DMS 273 treated with DMSO at 0.1 percent for 48 hours (cell line): ENCODE results near the gene ESPN.
"Not testable (repeated sequence)": the region's sequence is repeated elsewhere in the genome, so short reads cannot be mapped to it uniquely, and the experiment has no call there.

Source experiments
- DNase-seq: peaks from one replicate; lab custom pipeline; 2025; lab: John Stamatoyannopoulos, UW

Gene ESPN, protein sequence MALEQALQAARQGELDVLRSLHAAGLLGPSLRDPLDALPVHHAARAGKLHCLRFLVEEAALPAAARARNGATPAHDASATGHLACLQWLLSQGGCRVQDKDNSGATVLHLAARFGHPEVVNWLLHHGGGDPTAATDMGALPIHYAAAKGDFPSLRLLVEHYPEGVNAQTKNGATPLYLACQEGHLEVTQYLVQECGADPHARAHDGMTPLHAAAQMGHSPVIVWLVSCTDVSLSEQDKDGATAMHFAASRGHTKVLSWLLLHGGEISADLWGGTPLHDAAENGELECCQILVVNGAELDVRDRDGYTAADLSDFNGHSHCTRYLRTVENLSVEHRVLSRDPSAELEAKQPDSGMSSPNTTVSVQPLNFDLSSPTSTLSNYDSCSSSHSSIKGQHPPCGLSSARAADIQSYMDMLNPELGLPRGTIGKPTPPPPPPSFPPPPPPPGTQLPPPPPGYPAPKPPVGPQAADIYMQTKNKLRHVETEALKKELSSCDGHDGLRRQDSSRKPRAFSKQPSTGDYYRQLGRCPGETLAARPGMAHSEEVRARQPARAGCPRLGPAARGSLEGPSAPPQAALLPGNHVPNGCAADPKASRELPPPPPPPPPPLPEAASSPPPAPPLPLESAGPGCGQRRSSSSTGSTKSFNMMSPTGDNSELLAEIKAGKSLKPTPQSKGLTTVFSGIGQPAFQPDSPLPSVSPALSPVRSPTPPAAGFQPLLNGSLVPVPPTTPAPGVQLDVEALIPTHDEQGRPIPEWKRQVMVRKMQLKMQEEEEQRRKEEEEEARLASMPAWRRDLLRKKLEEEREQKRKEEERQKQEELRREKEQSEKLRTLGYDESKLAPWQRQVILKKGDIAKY

DNA sequence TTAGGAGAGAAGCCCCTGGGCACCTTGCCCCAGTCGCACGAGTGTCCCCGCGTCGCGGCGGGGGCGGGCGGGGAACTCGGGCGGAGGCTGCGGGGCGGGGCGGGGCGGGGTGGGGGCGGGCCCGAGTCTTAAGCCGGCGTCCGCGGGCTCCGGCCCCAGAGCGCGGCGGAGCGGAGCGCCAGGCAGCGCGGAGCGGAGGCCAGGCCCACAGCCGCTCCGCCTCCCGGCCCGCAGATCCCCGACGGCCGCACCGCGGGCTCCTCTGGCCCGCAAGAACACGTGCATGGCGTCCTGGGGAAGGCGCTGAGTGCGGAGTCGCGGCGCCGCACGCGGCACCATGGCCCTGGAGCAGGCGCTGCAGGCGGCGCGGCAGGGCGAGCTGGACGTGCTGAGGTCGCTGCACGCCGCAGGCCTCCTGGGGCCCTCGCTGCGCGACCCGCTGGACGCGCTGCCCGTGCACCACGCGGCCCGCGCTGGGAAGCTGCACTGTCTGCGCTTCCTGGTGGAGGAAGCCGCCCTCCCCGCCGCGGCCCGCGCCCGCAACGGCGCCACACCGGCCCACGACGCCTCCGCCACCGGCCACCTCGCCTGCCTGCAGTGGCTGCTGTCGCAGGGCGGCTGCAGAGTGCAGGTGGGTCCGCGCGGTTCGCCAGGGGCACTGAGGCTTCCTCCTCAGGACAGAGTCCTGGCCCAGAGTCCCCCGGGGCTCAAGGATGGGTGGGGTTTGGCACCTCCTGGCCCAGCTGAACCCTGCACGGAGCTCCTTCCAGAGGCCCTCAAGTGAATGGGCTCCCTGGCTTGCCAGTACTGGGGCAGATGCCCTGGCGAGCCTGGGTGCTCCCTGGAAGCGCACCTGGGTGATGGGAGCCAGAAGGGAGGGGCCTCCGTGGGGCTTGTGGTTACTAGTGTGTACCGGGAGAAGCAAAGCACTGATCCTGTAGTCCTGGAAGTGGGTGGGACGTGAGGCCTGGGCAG, at the start of gene ESPN:
ESPN (plus strand) TSS at position 158 of the 975 bp plus-strand sequence; CDS start at position 338, 180 bp downstream.
- no peak for DNase-seq

DNA sequence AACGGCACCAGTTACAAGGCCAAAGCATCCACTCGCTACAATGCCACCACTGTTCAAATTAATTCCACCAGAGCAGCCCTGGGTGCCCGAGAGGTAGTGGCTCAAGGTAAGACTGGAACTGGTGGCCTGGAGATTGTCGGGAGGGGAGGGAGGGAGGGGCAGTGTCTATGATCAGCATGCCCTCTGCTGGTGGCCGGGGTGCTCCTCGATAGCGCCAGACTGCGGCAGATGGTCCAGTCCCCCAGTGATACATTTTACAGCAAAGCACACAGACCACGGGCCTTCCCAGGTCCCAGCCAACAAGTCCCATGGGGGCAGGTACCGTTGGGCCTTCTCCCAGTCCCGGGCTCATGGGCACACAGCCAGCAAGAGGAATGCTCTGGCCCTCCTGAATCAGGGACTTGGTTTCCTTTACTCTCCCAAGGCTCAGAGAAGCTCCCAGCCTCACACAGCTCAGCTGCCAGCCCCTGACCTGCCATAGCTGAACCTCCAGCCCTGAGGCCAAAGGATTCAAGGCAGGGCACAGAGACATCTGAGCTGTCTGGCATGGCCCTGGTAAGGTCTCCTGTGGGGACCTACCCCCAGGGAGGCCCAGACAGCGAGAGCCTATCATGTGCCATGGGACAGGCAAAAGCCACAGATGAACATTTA, 46.4 kb upstream of the ESPN start:
- DNase-seq: peak; percentile 78

DNA sequence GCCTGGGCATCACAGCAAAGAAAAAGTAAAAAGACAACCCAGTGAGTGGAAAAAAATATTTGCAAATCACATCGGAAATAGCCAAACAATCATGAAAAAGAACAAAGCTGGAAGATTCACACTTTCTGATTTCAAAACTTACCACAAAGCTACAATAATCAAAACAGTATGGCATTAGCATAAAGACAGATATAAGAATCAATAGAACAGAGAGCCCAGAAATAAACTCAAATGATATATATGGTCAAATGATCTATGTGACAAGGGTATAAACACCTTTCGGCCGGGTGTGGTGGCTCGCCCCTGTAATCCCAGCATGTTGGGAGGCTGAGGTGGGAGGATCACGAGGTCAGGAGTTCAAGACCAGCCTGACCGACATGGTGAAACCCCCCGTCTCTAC, 44.5 kb upstream of the ESPN start:
- DNase-seq: no peak

DNA sequence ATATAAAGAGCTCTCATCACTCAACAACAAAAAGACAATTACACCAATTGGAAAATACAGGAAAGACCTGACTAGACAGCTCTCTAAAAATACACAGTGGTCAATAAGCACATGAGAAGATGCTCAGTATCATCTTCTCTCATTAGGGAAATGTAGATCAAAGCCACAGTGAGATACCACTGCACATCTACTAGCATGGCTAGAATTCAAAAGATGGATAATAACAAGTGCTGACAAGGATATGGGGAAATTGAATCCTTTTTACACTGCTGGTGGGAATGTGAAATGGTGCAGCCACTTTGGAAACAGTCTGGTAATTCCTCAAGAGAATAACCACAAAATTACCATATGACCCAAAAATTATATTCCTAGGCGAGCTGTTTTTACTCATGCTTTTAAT, 40.4 kb upstream of the ESPN start:
- DNase-seq: no peak

DNA sequence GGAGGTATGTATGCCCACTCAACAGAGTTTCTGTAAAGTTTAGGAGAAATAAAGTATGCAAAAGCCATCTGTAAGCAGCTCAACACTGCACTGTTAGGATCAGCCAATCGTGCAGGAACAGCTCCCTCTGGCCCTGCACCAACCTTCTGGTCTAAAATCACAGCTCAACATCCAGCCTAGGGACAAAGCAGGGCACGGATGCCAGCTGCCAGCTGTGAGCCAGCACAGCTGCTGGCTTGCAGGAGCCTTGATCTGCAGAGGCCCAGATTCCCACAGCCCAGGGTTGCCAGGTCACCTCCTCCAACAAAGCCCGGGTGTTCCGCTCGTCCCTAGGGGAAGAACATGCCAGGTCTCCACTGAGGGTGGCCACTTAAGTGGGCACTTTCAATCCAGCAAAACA, 39.6 kb upstream of the ESPN start:
- peak; percentile 67 for DNase-seq

DNA sequence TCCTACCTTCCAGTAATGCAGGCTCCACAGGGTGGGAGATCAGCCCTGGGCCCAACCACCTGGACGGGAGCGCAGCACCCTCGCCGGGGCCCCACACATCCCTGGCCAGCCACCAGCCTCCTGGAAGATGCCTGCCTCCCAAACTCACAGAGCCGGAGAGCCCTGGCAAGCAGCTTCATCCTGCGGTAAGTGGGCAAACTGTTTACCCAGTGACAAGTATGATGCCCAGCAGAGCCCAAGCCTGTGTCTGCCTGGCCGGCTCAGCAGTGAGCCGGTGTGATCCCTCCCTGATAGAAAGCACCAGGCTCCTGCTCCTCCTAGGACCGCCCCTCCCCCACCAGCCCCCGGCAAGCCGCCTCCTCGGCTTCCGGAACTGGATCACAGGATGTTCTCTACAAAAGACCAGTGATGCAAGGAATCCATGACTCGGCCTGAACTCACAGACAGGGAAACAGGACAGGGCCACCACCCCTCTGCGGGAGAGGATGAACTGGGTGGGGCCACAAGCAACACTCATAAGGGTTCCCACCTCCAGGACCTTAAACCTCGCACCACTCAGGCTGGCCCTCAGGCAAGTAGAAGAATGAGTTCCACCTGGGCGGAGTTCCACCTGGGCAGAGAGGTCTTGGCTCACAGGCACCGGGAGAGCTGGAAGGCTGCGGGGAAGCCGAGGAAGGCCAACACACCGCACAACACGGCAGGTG, 38.9 kb upstream of the ESPN start:
- no peak for DNase-seq

DNA sequence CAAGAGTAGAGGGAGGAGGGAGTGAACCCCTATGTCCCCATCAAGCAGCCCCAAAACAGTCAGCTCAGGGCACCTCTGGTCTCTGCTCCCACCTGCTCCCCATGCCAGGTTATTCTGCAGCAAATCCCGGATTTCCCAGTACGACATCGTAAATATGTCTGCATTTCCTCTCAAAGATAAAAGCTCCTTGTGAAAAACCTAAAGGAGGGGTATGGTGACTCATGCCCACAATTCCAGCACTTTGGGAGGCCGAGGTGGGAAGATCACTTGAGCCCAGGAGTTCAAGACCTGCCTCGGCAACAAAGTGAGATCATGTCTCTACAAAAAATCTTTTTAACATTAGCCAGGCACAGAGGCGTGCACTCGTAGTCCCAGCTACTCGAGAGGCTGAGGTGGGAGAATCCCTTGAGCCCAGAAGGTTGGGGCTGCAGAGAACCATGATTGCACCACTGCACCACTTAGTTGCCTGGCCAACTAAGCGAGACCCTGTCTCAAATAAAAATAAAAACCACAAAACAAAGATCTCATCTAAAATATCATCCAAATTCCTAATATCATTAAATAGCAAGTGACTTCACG, 38.1 kb upstream of the ESPN start:
- no peak for DNase-seq

DNA sequence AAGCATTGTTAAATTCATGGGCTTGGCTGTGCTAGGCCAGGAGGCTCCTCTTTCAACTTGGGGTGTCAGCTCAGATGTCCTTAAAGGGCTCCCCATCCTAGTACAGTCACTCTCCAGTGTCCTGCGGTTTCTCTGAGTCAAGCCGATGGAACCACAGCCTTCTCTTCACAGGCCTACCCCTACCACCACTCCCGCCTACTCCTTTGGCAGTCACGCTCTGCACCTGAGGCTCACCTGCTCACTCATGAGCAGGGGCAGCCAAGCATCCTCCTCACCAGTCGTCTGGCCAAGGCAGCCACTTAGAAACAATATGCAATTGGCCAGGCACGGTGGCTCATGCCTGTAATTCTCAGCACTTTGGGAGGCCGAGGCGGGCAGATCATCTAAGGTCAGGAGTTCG, 34.6 kb upstream of the ESPN start:
- DNase-seq: no peak

DNA sequence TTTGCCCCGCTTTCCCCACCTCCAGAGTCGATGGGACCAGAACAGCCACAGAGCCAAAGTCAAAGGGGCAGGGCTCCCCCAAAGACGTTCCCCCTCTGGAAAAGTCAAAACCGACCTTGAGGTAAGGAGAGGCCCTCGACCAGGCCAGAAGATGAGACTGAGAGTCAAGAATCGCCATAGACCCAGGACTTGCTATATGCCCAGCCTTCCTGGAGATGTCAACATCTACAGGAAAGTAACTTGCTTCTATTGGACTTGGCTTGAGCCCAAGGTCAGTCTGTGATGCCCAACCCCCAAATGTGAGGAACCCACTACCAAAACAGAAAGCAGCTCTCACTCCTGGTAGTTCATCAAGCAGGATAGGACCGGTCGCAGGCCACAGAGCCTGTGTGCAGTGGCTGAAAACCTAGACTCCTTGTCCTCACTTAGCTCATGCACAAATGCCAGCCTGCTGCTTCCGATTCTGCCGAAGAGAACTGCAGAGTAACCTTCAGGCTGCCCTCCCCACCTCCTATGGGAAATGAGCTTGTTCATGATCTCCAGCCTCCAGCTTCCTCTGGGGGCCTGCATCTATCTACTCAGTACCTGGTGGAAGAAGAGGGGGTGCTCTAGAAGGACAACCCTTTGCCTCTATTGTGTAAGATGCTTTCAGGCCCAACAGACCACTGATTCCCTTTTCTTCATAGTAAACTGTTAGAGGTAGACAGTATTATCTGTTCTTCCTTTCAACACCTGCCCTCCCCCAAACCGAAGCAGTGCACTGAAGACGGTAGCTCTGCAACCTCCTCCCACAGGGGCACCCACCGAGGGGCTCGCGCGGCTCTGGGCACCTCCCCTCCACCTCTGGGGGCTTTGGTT, 32.4 kb upstream of the ESPN start:
- DNase-seq: no peak

DNA sequence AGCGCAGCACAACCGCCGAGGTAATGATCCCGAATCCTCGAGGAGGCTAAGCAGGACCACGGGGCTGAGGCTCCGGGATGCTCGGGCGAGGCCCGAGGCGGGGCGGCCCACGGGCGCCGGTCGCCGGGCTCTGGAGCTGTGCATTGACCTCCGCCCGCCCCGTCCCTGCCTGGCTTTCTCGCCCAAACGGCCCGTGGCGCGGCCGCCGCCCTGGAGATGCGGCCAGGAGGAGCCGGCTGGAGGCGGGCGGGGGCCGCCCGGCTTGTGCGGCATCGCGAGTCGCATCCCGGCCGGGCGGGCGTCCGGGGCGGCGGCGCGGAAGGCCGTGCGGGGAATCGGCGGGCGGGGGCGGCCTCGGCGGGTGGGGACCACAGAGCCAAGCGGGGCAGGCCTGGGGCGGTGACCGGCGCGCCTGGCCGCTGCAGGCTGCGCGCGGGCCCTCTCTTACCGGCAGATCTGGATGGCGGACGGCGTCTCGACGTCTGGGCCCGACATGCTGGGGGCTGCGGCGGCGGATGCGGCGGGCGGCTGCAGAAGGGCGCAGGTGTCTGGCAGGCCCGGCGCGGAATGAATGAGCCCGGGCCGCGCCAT, 31.7 kb upstream of the ESPN start:
- no peak for DNase-seq

DNA sequence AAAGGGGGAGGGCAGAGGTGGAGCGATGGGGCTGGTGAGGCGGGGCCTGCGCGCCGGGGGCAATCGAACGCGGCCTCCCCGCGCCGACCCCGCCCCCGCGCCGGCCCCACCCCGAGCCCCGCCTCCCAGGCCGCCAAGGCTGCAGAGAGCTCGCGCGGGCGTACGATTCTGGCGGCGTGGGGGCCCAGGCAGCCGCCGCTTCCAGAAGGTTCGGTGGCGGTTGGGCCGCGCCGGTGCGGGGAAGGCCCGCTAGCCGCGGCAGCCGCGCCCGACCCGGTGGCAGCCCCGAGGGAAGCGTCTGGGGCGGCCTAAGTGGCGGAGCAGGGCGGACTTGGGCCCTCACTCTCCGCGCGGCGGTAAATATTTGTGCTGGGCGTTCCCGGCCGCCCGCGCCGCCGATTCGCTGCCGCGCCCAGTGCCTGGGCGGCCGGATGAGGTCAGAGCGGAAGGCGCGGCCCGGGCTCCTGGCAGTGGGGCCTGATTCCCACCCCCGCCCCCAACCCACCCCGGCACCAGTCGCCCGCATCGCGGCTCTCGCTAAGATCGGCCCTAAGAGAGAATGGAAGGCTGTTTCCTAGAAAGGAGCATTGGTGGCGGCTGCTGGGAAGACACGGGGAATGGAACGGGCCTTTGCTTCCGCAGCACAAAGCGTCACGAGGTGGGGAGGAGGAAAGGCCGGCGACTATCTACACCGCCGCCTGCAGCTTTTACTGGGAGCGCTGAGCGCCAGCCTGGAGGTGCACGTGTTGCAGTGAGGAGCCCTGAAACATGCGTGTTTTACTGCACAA, 31.0 kb upstream of the ESPN start, which contains the start of gene ACOT7:
ACOT7 (minus strand) TSS at position 368 of the 788 bp plus-strand sequence. CDS start 368 bp downstream, outside the sequence.
- peak; percentile 81 for DNase-seq

DNA sequence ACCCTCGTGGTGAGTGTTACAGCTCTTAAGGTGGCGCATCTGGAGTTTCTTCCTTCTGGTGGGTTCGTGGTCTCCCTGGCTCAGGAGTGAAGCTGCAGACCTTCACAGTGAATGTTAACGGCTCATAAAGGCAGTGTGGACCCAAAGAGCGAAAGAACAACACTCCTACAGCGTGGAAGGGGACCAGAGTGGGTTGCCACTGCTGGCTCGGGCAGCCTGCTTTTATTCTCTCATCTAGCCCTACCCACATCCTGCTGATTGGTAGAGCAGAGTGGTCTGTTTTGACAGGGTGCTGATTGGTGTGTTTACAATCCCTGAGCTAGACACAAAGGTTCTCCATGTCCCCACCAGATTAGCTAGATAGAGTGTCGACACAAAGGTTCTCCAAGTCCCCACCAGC, 29.4 kb upstream of the ESPN start:
- not testable (repeated sequence) for DNase-seq

DNA sequence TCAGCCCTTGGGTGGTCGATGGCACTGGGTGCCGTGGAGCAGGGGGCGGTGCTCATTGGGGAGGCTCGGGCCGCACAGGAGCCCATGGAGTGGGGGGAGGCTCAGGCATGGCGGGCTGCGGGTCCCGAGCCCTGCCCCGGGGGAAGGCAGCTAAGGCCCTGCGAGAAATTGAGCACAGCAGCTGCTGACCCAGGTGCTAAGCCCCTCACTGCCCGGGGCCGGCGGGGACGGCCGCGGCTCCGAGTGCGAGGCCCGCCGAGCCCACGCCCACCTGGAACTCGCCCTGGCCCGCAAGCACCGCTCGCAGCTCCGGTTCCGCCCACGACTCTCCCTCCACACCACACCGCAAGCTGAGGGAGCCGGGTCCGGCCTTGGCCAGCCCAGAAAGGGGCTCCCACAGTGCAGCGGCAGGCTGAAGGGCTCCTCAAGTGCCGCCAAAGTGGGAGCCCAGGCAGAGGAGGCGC, 28.8 kb upstream of the ESPN start:
- DNase-seq: not testable (repeated sequence)

DNA sequence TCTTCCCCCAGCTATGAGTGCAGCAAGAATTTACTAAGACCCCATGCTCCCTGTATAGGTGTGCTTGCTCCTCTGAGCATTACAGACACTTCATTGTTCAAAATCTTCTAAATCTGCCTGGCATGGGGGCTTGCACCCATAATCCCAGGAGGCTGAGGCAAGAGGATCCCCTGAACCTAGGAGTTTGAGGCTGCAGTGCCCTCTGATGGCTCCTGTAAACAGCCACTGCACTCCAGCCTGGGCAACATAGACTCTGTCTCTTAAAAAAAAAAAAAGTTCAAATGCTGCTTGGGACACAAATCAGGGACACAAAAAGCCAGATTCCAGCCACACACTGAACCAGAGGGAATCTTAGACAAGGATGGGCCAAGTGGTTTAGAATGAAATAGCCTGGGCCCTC, 27.6 kb upstream of the ESPN start:
- DNase-seq: no peak

DNA sequence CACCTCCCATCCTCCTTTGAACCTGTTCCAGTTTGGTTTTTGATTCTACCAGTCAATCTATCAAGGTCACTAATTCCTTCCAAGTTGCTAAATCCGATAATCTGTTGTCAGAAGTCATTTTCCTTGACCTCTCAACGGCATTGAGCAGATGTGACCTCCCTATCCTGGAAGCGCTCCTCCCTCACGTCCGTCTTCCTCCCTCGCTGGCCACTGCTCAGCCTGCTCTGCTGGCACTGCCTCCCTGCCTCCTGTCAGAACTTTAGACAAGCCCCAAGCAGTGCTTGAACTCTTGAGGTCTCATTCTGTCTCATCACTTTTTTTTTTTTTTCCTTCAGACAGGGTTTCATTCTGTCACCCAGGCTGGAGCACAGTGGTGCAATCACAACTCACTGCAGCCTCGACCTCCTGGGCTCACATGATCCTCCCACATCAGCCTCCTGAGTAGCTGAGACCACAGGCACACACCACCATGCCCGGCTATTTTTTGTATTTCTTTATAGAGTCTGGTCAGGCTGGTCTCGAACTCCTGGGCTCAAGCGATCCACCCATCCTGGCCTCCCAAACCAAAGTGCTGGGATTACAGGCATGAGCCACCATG, 26.6 kb upstream of the ESPN start:
- no peak for DNase-seq

DNA sequence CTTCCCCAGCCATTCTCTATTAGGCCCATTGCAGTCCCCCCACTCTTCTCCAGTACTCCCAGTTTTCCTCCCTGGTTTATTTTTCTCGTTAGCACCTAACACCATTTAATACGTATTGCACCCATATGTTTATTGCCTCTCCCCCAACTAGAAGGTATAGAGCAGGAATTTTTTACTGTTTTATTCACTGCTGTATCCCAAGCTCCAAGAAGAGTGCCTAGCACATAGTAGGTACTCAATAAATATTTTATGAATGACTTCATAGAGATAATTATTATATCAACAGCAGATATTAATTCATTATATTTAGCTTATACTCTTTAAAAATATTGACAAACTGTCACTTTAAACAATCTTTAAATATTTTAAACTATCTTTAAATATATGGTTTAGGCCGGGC, 25.3 kb upstream of the ESPN start:
- no peak for DNase-seq

DNA sequence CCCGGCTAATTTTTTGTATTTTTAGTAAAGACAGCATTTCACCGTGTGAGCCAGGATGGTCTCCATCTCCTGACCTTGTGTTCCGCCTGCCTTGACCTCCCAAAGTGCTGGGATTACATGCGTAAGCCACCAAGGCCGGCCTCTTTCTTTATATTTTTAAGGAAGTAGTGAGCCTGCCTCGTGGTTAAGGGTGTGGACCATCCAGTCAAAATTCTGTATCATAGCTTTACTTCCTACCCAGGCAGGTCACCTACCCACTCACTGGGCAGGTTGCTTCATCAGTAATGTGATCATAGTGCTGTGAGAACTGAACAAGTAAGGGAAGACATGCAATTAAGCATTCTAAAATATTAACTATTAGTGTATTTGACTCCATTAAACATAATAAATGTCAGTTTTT, 22.9 kb upstream of the ESPN start:
- DNase-seq: no peak

DNA sequence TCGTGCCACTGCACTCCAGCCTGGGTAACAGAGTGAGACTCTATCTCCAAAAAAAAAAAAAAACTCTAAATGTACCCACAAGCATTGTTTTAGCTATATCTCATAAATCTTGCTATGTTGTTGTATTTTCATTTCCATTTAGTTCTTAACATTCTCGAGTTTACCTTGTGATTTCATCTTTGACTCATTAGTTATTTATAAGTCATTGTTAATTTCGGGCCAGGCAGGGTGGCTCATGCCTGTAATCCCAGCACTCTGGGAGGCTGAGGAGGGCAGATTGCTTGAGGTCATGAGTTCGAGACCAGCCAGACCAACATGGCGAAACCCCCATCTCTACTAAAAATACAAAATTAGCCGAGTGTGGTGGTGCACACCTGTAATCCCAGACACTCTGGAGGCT, 16.6 kb upstream of the ESPN start:
- DNase-seq: no peak
